ENCODE results near the gene TEX101. TPM values are rescaled to one million over a fixed set of nuclear protein-coding genes. Genes with fewer than 3 reads are reported as not detected.

TEX101 gene
- total RNA-seq, 6 experiments from 2014 or later, result not detected

GRCh38 chr19:43462383-43462782, 47.7 kb downstream of the TEX101 start:
- Histone ChIP-seq H3K27me3 (no peaks in the 10 kb centered on the region), H3K9me3 (no peaks in the 10 kb centered on the region), H3K27ac (no peak overlapping the region), H3K36me3 (no peaks in the 10 kb centered on the region), H3K4me3 (no peak overlapping the region), H3K4me1 (peaks cover 0 to 11% (median 3%) of the 10 kb centered on the region in 4 donors)
- WGBS (ENCODE audit: insufficient coverage, low coverage, low lambda C conversion rate, missing lambda C conversion rate), result 93% methylated on average over 7 of the region's 7 CpGs
- DNase-seq (no peak), ATAC-seq (no peak)
- intact Hi-C loops (cut with DNase I), result no loop called here
- TF ChIP-seq CTCF (IDR thresholded peaks at IDR 0.05), result no peak
- no peak for TF ChIP-seq POLR2A (IDR thresholded peaks at IDR 0.05)

- 49% methylated on average over 4 of the region's 33 CpGs for WGBS (ENCODE audit: insufficient coverage, low coverage, low lambda C conversion rate, missing lambda C conversion rate)
- no peak for ATAC-seq
- Histone ChIP-seq H3K27ac (no peak overlapping the region), H3K4me3 (peak overlapping the region; percentile 51 to 82 (median 71)), H3K4me1 (peaks cover 0 to 11% (median 3%) of the 10 kb centered on the region in 4 donors), H3K27me3 (no peaks in the 10 kb centered on the region), H3K9me3 (no peaks in the 10 kb centered on the region), H3K36me3 (no peaks in the 10 kb centered on the region)
- TF ChIP-seq CTCF (IDR thresholded peaks at IDR 0.05), result no peak
- TF ChIP-seq POLR2A (IDR thresholded peaks at IDR 0.05), result no peak
- DNase-seq, result no peak
- intact Hi-C loops (cut with DNase I), result no loop called here
These were observed 48.2 kb downstream of the TEX101 start for GRCh38 chr19:43462785-43463380.

DNA sequence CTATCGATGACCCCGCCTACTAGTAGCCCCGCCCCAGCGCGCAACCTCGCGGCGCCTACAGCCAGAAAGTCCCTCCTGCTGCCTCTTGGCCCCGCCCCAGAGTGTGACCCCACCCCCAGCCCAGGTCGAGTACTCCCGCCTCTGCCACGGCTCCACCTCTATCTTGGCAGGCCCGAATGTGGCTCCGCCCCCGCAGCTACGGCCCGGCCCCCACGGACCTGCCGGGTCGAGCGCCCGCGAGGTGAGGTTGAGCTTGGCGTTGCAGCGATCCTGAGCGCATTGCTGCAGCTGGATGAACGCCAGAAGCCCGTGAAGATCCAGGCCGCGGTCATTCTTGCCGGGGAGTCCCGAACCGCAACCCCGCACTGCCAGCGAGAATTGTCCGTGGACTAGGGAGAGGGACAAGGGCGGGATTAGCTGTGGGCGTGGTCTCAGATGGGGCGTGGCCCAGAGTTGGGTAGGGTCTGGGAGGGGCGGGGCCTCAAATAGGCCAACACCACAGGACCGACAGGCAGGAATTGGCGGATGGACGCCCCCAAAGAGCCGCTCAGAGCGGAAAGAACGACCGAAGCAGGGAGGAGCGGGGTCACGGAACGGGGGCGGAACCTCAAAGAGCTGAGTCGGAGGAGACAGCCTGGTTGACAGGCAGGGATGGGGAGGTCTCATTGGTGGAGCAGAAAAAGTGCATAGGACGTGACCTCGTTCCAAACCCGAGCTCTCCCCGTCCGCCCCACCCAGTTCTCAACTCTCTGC, 48.9 kb downstream of the TEX101 start:
- peak overlapping the region; percentile 24 to 69 (median 28) for H3K27ac ChIP-seq
- ATAC-seq (peak; percentile 94 to 97 (median 96)), DNase-seq (peak; percentile 99 to 100 (median 99))
- intact Hi-C loops (cut with DNase I), result no loop called here
- H3K9me3 ChIP-seq, result no peaks in the 10 kb centered on the region
- H3K4me3 ChIP-seq, result peak overlapping the region; percentile 51 to 82 (median 71)
- WGBS (ENCODE audit: insufficient coverage, low coverage, low lambda C conversion rate, missing lambda C conversion rate), result 1% methylated on average over 19 of the region's 57 CpGs
- peaks cover 0 to 11% (median 3%) of the 10 kb centered on the region in 4 donors for H3K4me1 ChIP-seq
- no peak for TF ChIP-seq CTCF (IDR thresholded peaks at IDR 0.05)
- TF ChIP-seq POLR2A (IDR thresholded peaks at IDR 0.05), result no peak
- no peaks in the 10 kb centered on the region for H3K36me3 ChIP-seq
- no peaks in the 10 kb centered on the region for H3K27me3 ChIP-seq

- H3K36me3 ChIP-seq, result no peaks in the 10 kb centered on the region
- H3K27me3 ChIP-seq, result no peaks in the 10 kb centered on the region
- no peaks in the 10 kb centered on the region for H3K9me3 ChIP-seq
- WGBS (ENCODE audit: insufficient coverage, low coverage, low lambda C conversion rate, missing lambda C conversion rate), result 6% methylated on average over 6 of the region's 33 CpGs
- intact Hi-C loops (cut with DNase I), result no loop called here
- ATAC-seq (peak; percentile 42 to 56 (median 50)), DNase-seq (peak; percentile 74 to 81 (median 76))
- peaks cover 0 to 11% (median 3%) of the 10 kb centered on the region in 4 donors for H3K4me1 ChIP-seq
- peak overlapping the region; percentile 24 to 69 (median 28) for H3K27ac ChIP-seq
- TF ChIP-seq POLR2A (IDR thresholded peaks at IDR 0.05), result no peak
- TF ChIP-seq CTCF (IDR thresholded peaks at IDR 0.05), result no peak
- H3K4me3 ChIP-seq, result peak overlapping the region; percentile 51 to 82 (median 71)
These were observed 49.6 kb downstream of the TEX101 start for GRCh38 chr19:43464134-43464775.

Data from right lobe of liver (tissue), 6 donors.